Middle frontal gyrus (tissue), 1 donor: ENCODE data around the gene SHB.

Source experiments
- DNase-seq: peaks from one replicate; pipeline ENCODE4 v3.0.0-alpha.2; 2015; ENCODE audit warnings: low spot score; ENCODE audit errors: extremely low spot score

SHB gene

DNA sequence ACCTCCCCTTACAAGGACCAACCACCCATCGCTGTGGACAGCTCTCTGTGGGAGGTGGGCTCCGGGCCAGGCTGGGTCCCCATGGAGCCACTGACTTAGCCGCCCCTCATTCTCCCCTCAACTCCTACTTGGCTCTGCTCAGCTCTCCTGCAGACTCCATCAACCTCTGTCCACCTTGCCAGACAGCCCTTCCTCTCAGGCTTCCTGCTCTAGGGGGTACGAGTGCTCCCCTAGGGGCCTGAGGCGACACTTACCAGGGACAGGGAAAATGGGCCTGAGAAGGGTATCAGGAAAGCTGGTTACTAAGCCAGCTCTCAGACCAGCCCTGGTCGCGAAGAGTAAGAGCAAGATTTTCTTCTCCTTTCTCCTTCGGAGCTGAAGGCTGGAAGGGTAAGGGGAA, 43.9 kb downstream of the SHB start:
- DNase-seq, result no peak

GRCh38 chr9:38024036-38024681, 44.9 kb downstream of the SHB start:
- DNase-seq, result peak; percentile 62

GRCh38 chr9:38023661-38024035, 45.4 kb downstream of the SHB start:
- no peak for DNase-seq

DNA sequence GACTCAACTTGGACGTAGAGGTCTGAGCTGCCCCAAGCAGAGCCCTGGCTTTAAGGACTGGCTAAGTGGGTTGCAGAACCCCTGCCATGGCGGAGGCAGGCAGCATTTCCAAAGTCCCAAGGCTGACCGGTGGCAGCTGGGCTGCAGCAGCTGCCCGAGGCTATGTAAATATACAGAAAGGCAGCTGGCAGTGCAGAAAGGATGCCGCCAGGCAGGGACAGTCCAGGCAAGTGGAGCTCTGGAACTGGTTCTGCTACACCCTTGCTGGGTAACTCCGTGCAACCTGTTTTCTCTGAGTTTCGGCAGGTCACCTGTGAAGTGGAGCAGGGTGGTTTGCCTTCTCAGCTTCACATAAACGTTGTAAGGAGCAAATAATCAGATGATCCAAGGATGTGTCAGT, 46.0 kb downstream of the SHB start:
- peak; percentile 23 for DNase-seq

GRCh38 chr9:38022203-38022895, 46.7 kb downstream of the SHB start:
- no peak for DNase-seq

- no peak for DNase-seq
Measured at GRCh38 chr9:38020151-38021076, 48.6 kb downstream of the SHB start.

- DNase-seq, result no peak
Measured at GRCh38 chr9:38019731-38020130, 49.3 kb downstream of the SHB start.

DNA sequence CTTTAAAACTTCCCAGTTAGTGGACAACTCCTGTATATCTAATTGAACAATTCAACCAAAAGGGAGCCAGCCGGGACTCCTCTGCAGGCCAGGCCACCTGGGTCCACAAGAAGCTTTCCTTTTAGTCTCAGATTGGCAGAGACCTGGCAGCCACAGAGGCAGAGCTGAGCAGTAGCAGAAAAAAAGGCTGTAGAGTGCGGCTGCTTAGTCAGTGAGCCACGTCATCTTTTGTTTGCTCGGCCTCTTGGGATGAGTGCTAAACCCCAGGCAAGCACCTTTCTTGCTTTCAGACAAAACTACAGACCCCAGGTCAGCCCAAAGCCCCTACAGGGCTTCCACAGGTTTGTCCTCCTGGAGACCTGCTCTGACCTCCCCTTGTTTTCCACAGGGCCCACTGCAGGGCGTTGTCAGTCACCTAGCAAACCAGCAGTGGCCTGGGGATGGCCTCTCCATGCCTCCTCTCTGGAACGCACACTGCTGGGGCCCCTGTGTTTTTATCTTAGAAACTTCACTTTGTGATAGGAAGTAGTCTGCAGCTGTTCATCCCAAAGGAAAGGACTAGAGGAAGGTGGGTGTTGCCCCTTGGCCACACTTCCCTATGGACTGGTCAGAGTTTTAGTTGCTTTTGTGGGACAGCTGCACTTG, 49.9 kb downstream of the SHB start:
- DNase-seq, result no peak

- DNase-seq, result no peak
Measured at GRCh38 chr9:38018241-38018957, 50.6 kb downstream of the SHB start.

- no peak for DNase-seq
Measured at GRCh38 chr9:38017885-38018186, 51.2 kb downstream of the SHB start.

GRCh38 chr9:38017149-38017884, 51.7 kb downstream of the SHB start:
- peak; percentile 66 for DNase-seq

DNA sequence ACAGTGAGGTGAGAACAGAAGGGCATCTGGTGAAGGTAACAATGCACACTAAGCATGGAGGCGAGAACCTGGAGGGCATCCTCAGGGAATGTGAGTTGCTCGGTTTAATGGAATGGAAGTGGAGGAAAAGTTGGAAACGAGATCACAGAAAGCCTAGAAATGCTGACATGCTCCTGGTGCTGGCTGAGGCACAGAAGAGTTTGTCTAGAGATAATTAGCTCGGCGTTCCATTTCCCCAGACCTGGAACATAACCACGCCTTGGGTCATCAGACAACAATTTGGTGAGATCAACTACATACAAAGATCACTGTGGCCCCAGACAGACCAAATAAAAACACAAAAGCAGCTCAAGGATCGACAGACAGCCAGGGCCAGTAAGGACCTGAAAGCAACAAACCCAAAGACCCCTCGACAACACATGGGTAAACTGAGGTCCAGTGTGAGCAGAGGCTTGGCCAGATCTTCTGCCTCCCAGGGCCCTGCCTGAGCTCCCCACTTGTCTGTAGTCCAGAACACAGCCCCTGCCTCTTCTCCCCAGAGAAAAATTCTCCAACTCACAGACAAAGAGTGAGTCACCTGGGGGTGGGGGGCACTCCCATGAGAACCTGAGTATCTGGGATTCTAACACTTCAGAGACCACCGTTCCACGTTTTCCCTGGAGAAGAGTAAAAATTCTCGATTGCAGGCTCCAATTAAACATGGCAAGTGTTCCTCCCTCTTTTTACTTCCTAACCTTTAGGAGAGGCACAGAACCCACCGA, 52.5 kb downstream of the SHB start:
- DNase-seq, result no peak

DNA sequence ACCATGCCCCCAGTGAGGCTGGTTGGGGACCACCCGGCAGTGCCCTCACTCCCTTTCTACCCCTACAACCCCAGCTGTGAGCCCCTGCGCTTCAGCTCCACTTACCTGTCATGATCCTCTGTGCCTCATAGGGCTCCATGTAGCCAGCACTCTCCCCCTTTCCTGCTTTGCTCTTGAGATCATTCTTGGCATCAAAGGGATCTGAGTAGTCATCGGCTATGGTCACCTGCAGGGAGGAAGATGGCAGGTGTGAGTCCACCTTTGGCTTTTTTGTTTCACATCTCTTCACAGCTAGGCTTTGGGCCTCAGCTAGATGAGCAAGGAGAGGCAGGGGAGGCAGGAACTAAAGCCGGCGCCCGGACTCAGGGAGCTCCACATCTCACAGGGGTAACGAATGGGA, 53.1 kb downstream of the SHB start:
- no peak for DNase-seq

- no peak for DNase-seq
Measured at GRCh38 chr9:38015266-38015665, 53.8 kb downstream of the SHB start.

DNA sequence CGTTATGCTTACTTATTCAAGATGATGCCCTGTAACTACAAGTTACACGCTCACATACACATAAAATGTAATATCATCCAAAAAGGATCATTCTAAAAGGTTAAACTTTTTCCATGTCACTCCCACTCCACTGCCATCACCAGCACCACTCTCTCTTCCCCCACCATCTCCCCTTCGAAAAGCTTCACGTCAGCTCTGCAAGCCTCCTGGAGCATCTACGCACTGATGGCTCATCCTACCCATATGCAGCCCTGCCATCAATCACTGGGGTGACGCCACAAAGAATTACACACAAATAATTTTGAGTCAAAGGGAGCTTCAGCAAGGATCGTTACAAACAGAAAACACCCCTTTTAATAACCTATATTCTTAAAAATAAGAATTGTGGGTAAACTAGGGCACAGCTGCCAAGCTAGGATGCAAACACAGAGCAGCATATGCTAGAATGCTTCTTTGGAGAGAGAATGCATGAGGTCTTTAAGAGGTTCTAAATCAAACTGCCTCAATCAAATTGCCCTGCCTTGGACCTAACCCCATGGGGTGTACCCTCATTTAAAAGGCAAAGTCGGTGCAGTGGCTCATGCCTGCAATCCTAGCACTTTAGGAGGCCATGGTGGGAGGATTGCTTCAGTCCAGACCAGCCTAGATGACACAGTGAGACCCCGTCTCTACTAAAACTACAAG, 56.1 kb downstream of the SHB start:
- no peak for DNase-seq

- DNase-seq, result no peak
Measured at GRCh38 chr9:38011991-38012390, 57.0 kb downstream of the SHB start.

DNA sequence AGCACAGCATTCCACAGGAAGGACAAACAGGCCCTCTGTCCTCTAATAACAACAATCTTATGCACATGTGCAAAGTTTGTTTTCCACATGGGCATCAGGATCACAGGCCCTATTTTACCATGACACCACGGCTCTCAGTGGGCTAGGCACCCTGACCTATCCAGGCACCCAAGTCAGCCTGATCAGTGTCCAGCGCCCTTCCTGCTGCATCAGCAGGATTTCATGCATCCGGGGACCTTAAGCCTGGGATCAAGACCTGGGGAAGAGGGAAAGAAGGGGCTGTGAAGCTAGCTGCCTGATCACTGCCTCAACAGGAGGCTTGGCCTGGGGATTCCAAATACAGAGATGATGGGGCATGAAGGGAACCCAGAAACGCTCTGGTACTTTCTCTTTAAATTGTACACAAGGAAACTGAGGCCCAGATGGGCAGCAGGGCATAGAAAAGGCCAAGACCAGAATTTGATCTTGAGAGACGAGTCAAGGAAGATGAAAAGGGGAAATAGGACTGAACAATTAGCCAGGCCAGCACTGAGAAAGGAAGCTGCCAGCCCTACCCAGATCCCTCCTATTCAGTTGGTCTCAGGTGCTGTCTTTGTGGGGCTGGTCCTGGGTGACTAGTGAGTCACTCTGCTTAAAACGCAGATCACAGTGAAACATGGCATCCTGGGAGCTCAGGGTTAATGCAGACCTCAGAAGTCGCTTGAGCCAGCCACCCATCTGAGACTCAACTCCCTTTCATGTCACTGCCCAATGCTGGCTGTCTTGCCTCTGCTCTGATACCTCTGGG, 57.9 kb downstream of the SHB start:
- DNase-seq, result no peak

- no peak for DNase-seq
Measured at GRCh38 chr9:38009990-38010389, 59.0 kb downstream of the SHB start.
